Common myeloid progenitor, CD34-positive (primary cell): ENCODE measurements around the gene RERE.

Source experiments
- CTCF ChIA-PET: fragments of 350-600 bp; sonication (Branson Sonifier 250); formaldehyde crosslinking; loops from one replicate; lab custom pipeline; 2021; ENCODE audit warnings: antibody characterized with exemption; lab: Charles Lee
- POLR2A ChIA-PET: fragments of 350-600 bp; sonication (Branson Sonifier 250); formaldehyde crosslinking; loops from one replicate; lab custom pipeline; 2021; ENCODE audit warnings: antibody characterized with exemption; lab: Charles Lee
- DNase-seq, 3 donors: peaks; one replicate each; pipeline versions ENCODE4 v3.0.0 to v3.0.0-alpha.2; 2013
- H3K27ac ChIP-seq, 2 experiments: 1 replicate in 1 of 2; 2 replicates in 1 of 2; pipeline ENCODE4 v1.7.0; 2013; ENCODE audit warnings: inconsistent platforms in 2 of 2, low read length in 2 of 2, mild to moderate bottlenecking in 2 of 2, low read depth in 1 of 2, moderate library complexity in 1 of 2; ENCODE audit not compliant: severe bottlenecking in 2 of 2, insufficient read depth in 1 of 2, poor library complexity in 1 of 2
- H3K27me3 ChIP-seq, 5 experiments: replicated peaks in 2 of 5; 1 replicate in 3 of 5; 2 replicates in 2 of 5; pipeline versions ENCODE4 v1.6.1 to v1.7.0; 2013; ENCODE audit warnings: low read length in 4 of 5, mild to moderate bottlenecking in 2 of 5, moderate library complexity in 2 of 5, inconsistent platforms in 1 of 5; ENCODE audit not compliant: insufficient read depth in 5 of 5, control insufficient read depth in 4 of 5
- H3K36me3 ChIP-seq, 4 experiments: 1 replicate in 2 of 4; 2 replicates in 2 of 4; pipeline versions ENCODE4 v1.6.1 to v1.7.0; 2013; ENCODE audit warnings: low read length in 3 of 4, control low read depth in 1 of 4, mild to moderate bottlenecking in 1 of 4; ENCODE audit not compliant: control insufficient read depth in 4 of 4, insufficient read depth in 4 of 4
- H3K4me1 ChIP-seq, 4 experiments: 1 replicate in 3 of 4; 2 replicates in 1 of 4; pipeline versions ENCODE4 v1.6.1 to v1.7.1; 2013; ENCODE audit warnings: low read length in 3 of 4, mild to moderate bottlenecking in 3 of 4, control low read depth in 1 of 4, inconsistent platforms in 1 of 4, moderate library complexity in 1 of 4; ENCODE audit not compliant: control insufficient read depth in 4 of 4, insufficient read depth in 4 of 4; ENCODE audit errors: control extremely low read depth in 1 of 4
- H3K4me3 ChIP-seq, 7 experiments: 1 replicate in 4 of 7; 2 replicates in 3 of 7; pipeline versions ENCODE4 v1.5.1 to v1.7.0; 2013; ENCODE audit warnings: mild to moderate bottlenecking in 7 of 7, low read length in 6 of 7, moderate library complexity in 6 of 7, inconsistent platforms in 2 of 7, low read depth in 2 of 7, control low read depth in 1 of 7; ENCODE audit not compliant: insufficient read depth in 4 of 7, control insufficient read depth in 1 of 7; ENCODE audit errors: extremely low read depth in 1 of 7
- H3K9me3 ChIP-seq, 5 experiments: 1 replicate in 4 of 5; 2 replicates in 1 of 5; pipeline versions ENCODE4 v1.6.1 to v1.7.1; 2013; ENCODE audit warnings: low read length in 4 of 5, mild to moderate bottlenecking in 2 of 5, inconsistent platforms in 1 of 5, low read depth in 1 of 5, moderate library complexity in 1 of 5; ENCODE audit not compliant: control insufficient read depth in 4 of 5, insufficient read depth in 2 of 5; ENCODE audit errors: control extremely low read depth in 1 of 5
- WGBS: methylation state at CpG from one replicate; pipeline ENCODE4 v1.1.5; 2013; ENCODE audit not compliant: insufficient coverage; 5-methylcytosine and 5-hydroxymethylcytosine counted together

Gene RERE

DNA sequence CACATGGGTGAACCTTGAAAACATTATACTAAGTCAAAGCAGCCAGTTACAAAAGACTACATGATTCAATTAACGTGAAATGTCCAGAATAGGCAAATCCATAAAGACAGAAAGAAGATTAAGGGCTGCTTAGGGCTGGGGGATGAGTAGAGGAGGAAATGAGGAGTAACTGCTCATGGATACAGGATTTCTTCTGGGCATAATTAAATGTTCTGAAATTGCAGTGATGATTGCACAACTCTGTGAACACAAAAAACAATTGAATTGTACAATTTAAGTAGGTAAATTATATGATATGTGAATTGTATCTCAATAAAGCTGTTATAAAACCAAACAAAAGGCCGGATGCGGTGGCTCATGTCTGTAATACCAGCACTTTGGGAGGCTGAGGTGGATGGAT is 52.2 kb downstream of the RERE start:
- POLR2A ChIA-PET = no interaction called here
- no peaks in the 10 kb centered on the region for H3K27me3 ChIP-seq
- H3K4me1 ChIP-seq = peaks cover 0 to 14% (median 2%) of the 10 kb centered on the region in 4 experiments
- no peak for DNase-seq
- WGBS = 100% methylated on average over 2 of the region's 3 CpGs
- H3K27ac ChIP-seq = no peak overlapping the region
- H3K4me3 ChIP-seq = no peak overlapping the region
- H3K36me3 ChIP-seq = peaks cover 0 to 3% (median under 1%) of the 10 kb centered on the region in 4 experiments
- no peaks in the 10 kb centered on the region for H3K9me3 ChIP-seq
- CTCF ChIA-PET = no interaction called here

DNA sequence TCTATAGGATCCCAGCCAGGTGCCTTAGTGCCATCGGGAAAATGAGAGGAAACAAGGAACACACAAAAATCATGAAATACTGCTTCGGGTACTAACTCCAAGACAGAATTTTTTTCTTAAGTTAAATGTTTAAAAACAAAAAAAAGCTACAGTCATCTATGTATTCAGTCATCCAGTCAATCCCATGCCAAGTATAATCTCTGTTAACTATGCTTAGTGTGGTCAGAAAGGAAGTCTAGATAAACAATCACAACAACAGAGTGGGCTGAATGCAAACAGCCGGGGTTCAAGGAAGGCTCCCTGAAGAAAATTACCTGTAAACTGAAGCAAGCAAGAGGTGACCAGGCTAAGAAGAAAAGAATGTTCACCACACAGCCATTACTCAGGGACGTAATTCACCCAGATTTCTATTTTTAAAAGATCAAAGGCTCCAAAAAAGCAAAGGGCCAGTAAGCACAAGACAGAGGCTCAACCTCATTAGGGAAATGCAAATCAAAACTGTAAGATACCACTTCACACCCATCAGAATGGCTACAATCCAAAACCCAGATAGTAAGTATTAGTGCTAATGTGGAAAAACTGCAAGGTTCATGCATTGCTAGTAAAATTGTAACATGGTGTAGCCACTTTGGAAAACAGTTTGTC is 53.0 kb downstream of the RERE start:
- DNase-seq = no peak
- H3K4me3 ChIP-seq = no peak overlapping the region
- no CpG with 5 or more reads among the region's 4 CpGs for WGBS
- H3K27me3 ChIP-seq = no peaks in the 10 kb centered on the region
- H3K36me3 ChIP-seq = peaks cover 0 to 3% (median 1%) of the 10 kb centered on the region in 4 experiments
- CTCF ChIA-PET = no interaction called here
- peaks cover 0 to 14% (median 2%) of the 10 kb centered on the region in 4 experiments for H3K4me1 ChIP-seq
- H3K9me3 ChIP-seq = no peaks in the 10 kb centered on the region
- no peak overlapping the region for H3K27ac ChIP-seq
- POLR2A ChIA-PET = no interaction called here

DNA sequence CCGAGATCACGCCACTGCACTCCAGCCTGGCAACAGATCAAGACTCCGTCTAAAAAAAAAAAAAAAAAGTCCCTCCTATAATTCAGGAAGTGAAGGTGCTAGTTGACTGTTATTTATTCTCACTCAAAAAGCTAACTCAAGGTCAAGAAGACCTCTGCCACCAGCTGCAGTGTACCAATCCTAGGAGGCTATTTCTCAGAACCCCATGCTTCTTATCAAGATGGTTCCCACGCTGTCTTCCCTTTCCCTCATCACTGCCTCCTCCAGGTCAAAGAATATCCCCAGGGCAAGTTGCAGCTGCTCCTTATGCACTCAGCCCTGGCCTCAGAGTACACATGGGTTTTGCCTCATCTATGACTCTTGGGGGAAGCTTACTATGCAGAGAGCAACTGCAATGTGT is 53.6 kb downstream of the RERE start:
- Histone ChIP-seq H3K27ac (no peak overlapping the region), H3K36me3 (peaks cover 0 to 3% (median 1%) of the 10 kb centered on the region in 4 experiments), H3K27me3 (no peaks in the 10 kb centered on the region), H3K4me1 (peaks cover 0 to 14% (median 2%) of the 10 kb centered on the region in 4 experiments), H3K9me3 (no peaks in the 10 kb centered on the region), H3K4me3 (no peak overlapping the region)
- DNase-seq = peak in 1 of 3 donors; percentile 17
- WGBS = no CpG with 5 or more reads among the region's 4 CpGs
- CTCF ChIA-PET = no interaction called here
- POLR2A ChIA-PET = no interaction called here

DNA sequence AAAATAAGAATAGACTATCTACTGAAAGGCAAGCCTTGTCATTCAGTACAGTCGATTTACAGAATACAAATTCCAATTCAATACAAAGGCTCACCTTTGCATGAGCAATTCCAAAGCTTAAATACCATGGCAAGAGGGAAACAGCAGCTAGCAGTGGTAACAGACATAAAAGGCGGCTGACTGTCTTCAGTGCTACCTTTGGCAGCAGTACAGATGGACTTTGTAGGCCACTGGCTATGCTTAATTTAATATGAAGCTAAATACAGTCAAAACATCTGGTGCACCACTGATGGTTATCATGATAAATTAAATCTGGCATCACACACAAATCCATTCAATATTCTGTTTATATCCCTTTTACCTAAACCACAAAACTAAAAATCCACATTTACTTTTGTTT is 62.4 kb downstream of the RERE start:
- CTCF ChIA-PET = no interaction called here
- H3K27ac ChIP-seq = no peak overlapping the region
- peaks cover 3 to 16% (median 6%) of the 10 kb centered on the region in 4 experiments for H3K4me1 ChIP-seq
- WGBS = no CpG with 5 or more reads among the region's 2 CpGs
- no peaks in the 10 kb centered on the region for H3K27me3 ChIP-seq
- no peaks in the 10 kb centered on the region for H3K36me3 ChIP-seq
- no peaks in the 10 kb centered on the region for H3K9me3 ChIP-seq
- no peak overlapping the region for H3K4me3 ChIP-seq
- POLR2A ChIA-PET = no interaction called here
- DNase-seq = peak in 2 of 3 donors; percentile 18 to 33

DNA sequence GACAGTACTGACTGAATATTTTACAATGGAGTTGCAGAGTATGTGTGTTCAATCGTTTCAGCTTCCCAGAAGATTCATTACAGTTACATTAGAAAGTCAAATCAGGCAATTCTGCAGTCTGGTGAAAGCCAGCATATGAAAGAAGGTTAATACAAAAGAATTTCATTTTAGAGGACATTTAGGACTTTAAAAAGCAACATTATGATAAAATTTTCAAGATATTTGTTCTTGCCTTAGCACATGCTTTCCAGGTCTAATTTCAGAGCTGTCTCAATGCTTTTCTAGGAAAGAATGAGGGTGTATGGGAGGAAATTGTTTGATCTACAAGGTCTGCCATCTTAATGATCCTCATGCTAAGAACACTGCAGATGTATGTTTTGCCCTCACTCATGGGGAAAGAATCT is 63.2 kb downstream of the RERE start:
- Histone ChIP-seq H3K9me3 (no peaks in the 10 kb centered on the region), H3K4me1 (peaks cover 3 to 16% (median 6%) of the 10 kb centered on the region in 4 experiments), H3K4me3 (no peak overlapping the region), H3K27me3 (no peaks in the 10 kb centered on the region), H3K27ac (no peak overlapping the region), H3K36me3 (no peaks in the 10 kb centered on the region)
- WGBS = 100% methylated on average over 1 of the region's 1 CpG
- no peak for DNase-seq
- ChIA-PET CTCF (interaction anchor here (2.1 kb wide), 1 partner anchor 61 kb away, joined by 6 read pairs; no protein-coding TSS in a partner anchor), POLR2A (no interaction called here)

DNA sequence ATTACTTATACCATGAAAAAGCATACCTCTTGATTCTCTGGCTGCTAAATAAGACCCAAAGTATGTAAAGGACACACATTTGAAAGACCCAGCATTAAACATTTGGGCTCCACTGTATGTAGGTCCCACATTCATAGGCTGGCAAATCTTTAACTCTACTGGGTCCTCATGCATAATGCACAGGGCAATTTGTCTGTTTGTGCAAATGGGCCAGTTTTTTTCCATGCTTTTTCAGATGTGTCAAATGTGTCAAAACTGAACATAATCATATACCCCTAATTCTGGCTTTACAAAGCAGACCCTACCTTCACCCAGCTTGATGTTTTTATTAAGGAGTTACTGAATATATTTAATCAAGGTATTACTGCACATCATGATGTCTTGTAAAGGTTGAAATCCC is 63.7 kb downstream of the RERE start:
- POLR2A ChIA-PET = no interaction called here

DNA sequence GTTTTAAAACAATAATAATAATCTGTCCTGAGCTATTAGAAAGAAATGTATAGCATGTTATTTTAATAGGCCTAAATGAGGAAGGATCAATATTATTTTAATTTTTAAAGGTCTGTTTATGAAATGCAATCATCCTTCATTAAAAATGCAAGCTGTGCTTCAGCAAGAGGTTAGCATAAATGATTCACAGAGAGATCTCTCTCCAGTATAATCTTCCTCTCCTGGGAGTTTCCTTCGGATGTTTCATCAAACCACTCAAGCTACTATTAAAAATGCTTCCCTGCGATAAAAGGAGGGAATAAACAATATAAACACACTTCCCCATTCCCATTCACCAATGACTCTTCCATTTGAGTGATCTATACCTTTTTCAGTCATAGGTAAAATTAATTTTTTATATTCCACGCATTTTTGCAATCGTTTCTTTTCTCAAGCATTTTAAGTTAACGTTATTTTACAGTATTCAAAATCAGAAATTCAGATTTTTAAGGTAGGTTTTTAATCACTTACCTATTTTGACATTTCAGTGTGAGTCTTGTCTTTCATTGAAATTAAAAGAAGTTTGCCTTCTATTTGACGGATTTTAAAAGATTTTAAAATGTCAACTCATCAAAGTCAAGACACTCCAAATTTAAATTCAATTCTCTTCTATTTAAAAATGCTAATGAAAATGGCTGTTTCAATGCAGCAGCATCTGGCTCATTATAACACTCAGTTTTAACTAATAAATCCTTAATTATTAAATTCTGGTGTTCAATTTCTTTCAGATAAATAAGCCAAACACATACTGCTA is 64.3 kb downstream of the RERE start:
- Histone ChIP-seq H3K27me3 (no peaks in the 10 kb centered on the region), H3K36me3 (no peaks in the 10 kb centered on the region), H3K4me3 (no peak overlapping the region), H3K4me1 (peaks cover 3 to 16% (median 6%) of the 10 kb centered on the region in 4 experiments), H3K27ac (no peak overlapping the region), H3K9me3 (no peaks in the 10 kb centered on the region)
- DNase-seq = no peak
- POLR2A ChIA-PET = interaction anchor here (0.6 kb wide), 2 partner anchors 9 to 24 kb away, joined by 5 read pairs; no protein-coding TSS in a partner anchor
- WGBS = 90% methylated on average over 2 of the region's 6 CpGs
- CTCF ChIA-PET = interaction anchor here (0.8 to 2.1 kb wide), 3 partner anchors 13 to 95 kb away, joined by 3 to 6 read pairs (median 5); no protein-coding TSS in a partner anchor

More for the DNA sequence above, 63.7 kb downstream of the RERE start:
- Histone ChIP-seq H3K27ac (no peak overlapping the region), H3K27me3 (no peaks in the 10 kb centered on the region), H3K36me3 (no peaks in the 10 kb centered on the region), H3K9me3 (no peaks in the 10 kb centered on the region), H3K4me1 (peaks cover 3 to 16% (median 6%) of the 10 kb centered on the region in 4 experiments), H3K4me3 (no peak overlapping the region)
- no peak for DNase-seq
- CTCF ChIA-PET = interaction anchor here (2.1 kb wide), 1 partner anchor 62 kb away, joined by 6 read pairs; no protein-coding TSS in a partner anchor
